ENCODE measurements around the gene KRTAP10-10. TPM values are rescaled to one million over a fixed set of nuclear protein-coding genes. Genes with fewer than 3 reads are reported as not detected.
"Not testable (repeated sequence)": the region's sequence is repeated elsewhere in the genome, so short reads cannot be mapped to it uniquely, and the experiment has no call there.

The KRTAP10-10 gene
- total RNA-seq, 2 donors from 2014 or later: not detected

DNA sequence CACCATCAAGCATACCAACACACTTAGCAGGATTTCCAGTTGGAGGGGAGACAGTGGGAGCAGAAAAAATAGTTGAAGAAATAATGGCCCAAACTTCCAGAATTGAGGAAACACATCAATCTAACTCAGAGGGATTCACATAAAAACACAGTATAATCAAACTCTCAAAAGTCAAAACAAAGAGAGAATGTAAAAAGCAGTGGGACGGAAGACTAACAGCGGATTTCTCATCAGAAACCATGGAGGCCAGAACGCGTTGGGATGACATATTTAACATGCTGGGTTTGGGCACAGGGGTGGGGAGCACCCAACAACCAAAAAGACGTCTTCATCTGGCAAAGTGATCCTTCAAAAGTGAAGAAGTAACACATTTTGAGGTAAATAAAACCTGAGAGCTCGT lies 17.3 kb upstream of the KRTAP10-10 start:
- Mint-ChIP-seq H3K27ac (peak overlapping the region; percentile 91), H3K9me3 (peaks cover 35 to 37% of the 10 kb centered on the region in 2 donors), H3K4me3 (no peak overlapping the region), H3K4me1 (ENCODE audit: low read depth) (peaks cover 26% of the 10 kb centered on the region), H3K36me3 (ENCODE audit: insufficient read depth in 2 of 2) (peaks cover 36 to 44% of the 10 kb centered on the region in 2 donors), H3K27me3 (ENCODE audit: low read depth) (no peaks in the 10 kb centered on the region)
- no peak for DNase-seq
- no peak for ATAC-seq (replicated peaks in 1 of 2)

DNA sequence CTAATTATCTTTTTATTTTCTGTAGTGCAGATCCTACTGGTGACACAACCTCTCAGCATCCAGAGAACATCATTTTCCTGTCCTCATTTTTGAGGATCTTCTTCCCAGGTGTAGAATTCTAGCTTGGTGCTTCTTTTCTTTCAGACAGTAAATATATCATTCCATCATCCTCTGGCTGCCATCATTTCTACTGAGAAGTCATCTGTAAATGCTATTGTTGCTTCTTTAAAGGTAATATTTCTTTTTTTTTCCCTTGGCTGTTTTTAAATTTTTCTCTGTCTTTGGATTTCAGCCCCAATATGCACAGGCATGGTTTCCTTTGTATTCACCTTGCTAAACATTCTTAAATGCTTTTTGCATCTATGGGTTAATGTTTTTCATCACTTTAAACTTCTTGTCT lies 13.6 kb upstream of the KRTAP10-10 start:
- Mint-ChIP-seq H3K36me3 (ENCODE audit: insufficient read depth in 2 of 2) (peaks cover 36 to 38% of the 10 kb centered on the region in 2 donors), H3K27me3 (ENCODE audit: low read depth) (no peaks in the 10 kb centered on the region), H3K27ac (no peak overlapping the region), H3K4me3 (no peak overlapping the region), H3K4me1 (ENCODE audit: low read depth) (peaks cover 9% of the 10 kb centered on the region), H3K9me3 (peaks cover 33 to 34% of the 10 kb centered on the region in 2 donors)
- DNase-seq (no peak), ATAC-seq (replicated peaks in 1 of 2) (no peak)

DNA sequence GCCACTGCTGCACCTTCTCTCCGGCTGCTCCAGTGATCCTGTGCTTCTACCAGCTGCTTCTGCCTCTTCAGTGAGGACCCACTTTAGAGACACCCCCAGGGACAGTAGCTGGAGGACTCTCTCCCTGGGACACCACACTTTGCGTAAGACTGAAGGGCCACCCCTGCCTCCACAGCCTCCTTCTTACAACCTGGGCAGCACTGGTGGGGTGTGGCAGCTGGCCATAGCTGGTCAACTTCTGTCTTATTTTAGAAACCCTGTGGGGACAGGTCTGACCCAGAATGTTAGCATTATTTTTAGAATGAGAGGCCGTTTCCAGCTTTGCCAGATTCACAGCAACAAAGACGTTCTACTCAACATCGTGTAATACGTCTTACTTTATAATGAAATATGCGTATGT lies 11.4 kb upstream of the KRTAP10-10 start:
- Mint-ChIP-seq H3K4me3 (no peak overlapping the region), H3K4me1 (ENCODE audit: low read depth) (no peaks in the 10 kb centered on the region), H3K27ac (no peak overlapping the region)

DNA sequence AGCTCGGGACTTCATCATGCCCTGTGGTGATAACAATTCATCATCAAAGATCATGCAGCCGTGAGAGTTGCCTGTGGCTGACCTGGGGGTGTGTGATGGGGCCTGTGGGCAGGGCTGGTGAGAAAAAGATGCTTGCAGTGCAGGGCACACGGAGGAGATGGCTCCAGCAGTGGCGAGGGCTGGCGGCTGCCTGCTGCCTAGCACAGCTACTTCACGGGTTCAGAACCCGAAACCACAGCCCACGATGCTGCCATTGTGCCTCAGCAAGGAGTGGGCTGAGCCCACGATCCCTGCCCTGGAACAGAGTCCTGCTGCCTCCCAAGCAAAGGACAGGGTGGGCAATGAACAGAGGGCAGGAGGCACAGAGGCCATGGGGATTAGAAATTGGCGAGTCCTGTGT lies 10.9 kb upstream of the KRTAP10-10 start:
- Mint-ChIP-seq H3K4me3 (no peak overlapping the region), H3K36me3 (ENCODE audit: insufficient read depth in 2 of 2) (peaks cover 28 to 31% of the 10 kb centered on the region in 2 donors), H3K9me3 (peaks cover 23 to 31% of the 10 kb centered on the region in 2 donors), H3K27ac (no peak overlapping the region), H3K4me1 (ENCODE audit: low read depth) (no peaks in the 10 kb centered on the region), H3K27me3 (ENCODE audit: low read depth) (no peaks in the 10 kb centered on the region)
- ATAC-seq (replicated peaks in 1 of 2): peak in 1 of 2 donors; percentile 26
- no peak for DNase-seq

More for the DNA sequence above, 11.4 kb upstream of the KRTAP10-10 start:
- no peaks in the 10 kb centered on the region for H3K27me3 Mint-ChIP-seq (ENCODE audit: low read depth)
- ATAC-seq (replicated peaks in 1 of 2) (no peak), DNase-seq (no peak)
- H3K9me3 Mint-ChIP-seq: peaks cover 20 to 27% of the 10 kb centered on the region in 2 donors
- peaks cover 27 to 28% of the 10 kb centered on the region in 2 donors for H3K36me3 Mint-ChIP-seq (ENCODE audit: insufficient read depth in 2 of 2)

DNA sequence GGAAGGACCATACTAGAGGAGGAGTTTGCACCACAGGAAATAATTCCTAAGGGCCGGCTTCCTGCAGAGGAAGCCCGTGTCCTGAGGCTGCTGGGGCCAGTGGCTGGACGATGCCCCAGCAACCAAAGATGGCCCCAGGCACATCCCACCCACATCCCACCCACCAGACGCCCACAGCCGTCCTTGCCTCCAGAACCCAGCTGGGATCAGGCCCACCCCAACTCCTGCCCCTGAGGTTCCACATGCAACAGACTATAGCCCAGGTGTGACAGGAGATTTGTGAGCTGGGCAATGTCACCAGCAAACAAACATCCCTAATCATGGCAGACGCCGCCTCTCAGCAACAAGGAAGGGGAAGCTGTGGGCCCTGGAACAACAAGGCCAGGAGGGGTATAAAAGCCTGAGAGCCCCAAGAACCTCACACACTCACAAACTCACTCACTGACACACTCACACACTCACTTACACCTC lies 10.4 kb upstream of the KRTAP10-10 start, which contains the start of gene KRTAP10-9:
Gene KRTAP10-9, plus strand, starts transcription at position 421 of the 471 bp plus-strand sequence. CDS start 79 bp downstream, outside the sequence.
- no peak within 1 kb of the TSS for H3K27ac Mint-ChIP-seq

DNA sequence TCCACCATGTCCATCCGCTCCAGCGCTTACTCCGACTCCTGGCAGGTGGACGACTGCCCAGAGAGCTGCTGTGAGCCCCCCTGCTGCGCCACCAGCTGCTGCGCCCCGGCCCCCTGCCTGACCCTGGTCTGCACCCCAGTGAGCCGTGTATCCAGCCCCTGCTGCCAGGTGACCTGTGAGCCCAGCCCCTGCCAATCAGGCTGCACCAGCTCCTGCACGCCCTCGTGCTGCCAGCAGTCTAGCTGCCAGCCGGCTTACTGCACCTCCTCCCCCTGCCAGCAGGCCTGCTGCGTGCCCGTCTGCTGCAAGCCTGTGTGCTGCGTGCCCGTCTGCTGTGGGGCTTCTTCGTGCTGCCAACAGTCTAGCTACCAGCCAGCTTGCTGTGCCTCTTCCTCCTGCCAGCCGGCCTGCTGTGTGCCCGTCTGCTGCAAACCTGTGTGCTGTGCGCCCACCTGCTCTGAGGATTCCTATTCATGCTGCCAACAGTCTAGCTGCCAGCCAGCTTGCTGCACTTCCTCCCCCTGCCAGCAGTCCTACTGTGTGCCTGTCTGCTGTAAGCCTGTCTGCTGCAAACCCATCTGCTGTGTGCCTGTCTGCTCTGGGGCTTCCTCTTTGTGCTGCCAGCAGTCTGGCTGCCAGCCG lies 9.9 kb upstream of the KRTAP10-10 start:
- DNase-seq; H3K27me3 Mint-ChIP-seq (ENCODE audit: low read depth); H3K4me1 Mint-ChIP-seq (ENCODE audit: low read depth); H3K4me3 Mint-ChIP-seq; ATAC-seq (replicated peaks in 1 of 2); H3K27ac Mint-ChIP-seq: not testable (repeated sequence)
- Mint-ChIP-seq H3K36me3 (ENCODE audit: insufficient read depth in 2 of 2) (peaks cover 34% of the 10 kb centered on the region in 2 donors), H3K9me3 (peaks cover 26 to 36% of the 10 kb centered on the region in 2 donors)

More for the DNA sequence above, 10.4 kb upstream of the KRTAP10-10 start, which contains the start of gene KRTAP10-9:
- H3K4me1 Mint-ChIP-seq (ENCODE audit: low read depth): no peaks in the 10 kb centered on the region
- no peak for DNase-seq
- peaks cover 25 to 34% of the 10 kb centered on the region in 2 donors for H3K9me3 Mint-ChIP-seq
- ATAC-seq (replicated peaks in 1 of 2): no peak
- H3K27me3 Mint-ChIP-seq (ENCODE audit: low read depth): no peaks in the 10 kb centered on the region
- no peak within 1 kb of the TSS for H3K4me3 Mint-ChIP-seq
- peaks cover 31 to 33% of the 10 kb centered on the region in 2 donors for H3K36me3 Mint-ChIP-seq (ENCODE audit: insufficient read depth in 2 of 2)

DNA sequence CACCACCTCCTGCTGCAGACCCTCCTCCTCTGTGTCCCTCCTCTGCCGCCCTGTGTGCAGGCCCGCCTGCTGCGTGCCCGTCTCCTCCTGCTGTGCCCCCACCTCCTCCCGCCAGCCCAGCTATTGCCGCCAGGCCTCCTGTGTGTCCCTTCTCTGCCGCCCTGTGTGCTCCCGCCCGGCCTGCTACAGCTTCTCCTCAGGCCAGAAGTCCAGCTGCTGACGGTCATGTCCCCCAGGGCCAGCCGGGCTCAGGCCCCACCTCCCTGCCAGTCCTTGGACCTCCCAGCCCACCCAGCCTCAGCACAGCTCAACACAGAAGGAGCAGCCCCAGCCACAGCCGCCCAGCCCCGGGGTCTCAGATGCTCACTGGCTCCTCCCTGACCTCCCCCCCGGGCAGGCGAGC lies 9.3 kb upstream of the KRTAP10-10 start:
- peaks cover 24 to 33% of the 10 kb centered on the region in 2 donors for H3K9me3 Mint-ChIP-seq
- DNase-seq; H3K27me3 Mint-ChIP-seq (ENCODE audit: low read depth); H3K4me1 Mint-ChIP-seq (ENCODE audit: low read depth); H3K4me3 Mint-ChIP-seq; ATAC-seq (replicated peaks in 1 of 2); H3K27ac Mint-ChIP-seq: not testable (repeated sequence)
- peaks cover 31 to 34% of the 10 kb centered on the region in 2 donors for H3K36me3 Mint-ChIP-seq (ENCODE audit: insufficient read depth in 2 of 2)

DNA sequence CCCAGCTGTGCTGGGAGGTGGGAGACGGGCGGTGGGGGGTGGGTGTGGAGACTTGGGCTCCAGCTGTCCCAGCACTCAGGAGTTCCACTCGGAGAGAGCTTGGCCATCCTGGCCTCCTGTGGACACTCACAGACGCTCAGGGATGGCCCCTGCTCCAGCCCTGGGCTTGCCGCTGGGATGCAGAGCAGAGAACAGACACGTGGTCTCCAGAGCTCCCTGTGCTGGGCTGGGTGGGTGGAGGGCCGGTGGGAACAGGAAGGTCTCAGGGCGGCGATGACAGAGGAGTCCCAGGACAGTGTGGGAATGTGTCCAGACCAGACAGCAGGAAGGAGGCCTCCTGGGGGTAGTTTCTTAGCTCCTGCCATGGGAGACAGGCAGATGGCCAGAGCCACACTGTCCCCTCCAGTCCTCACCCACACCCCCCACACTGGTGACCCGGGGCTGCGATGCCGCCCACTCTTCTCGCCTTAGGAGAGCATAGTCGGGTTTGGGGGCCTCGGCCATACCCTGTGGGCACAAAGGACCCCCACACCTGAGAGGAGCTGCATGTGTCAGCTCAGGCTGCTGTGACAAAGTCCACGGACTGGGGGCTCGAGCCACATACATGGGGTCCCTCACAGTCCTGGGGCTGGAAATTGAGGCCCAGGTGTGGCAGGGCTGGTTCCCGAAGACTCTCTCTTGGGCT lies 8.3 kb upstream of the KRTAP10-10 start:
- no peak overlapping the region for H3K27ac Mint-ChIP-seq
- no peak for DNase-seq
- ATAC-seq (replicated peaks in 1 of 2): no peak
- peaks cover 20 to 30% of the 10 kb centered on the region in 2 donors for H3K9me3 Mint-ChIP-seq
- no peaks in the 10 kb centered on the region for H3K27me3 Mint-ChIP-seq (ENCODE audit: low read depth)
- H3K36me3 Mint-ChIP-seq (ENCODE audit: insufficient read depth in 2 of 2): peaks cover 29 to 32% of the 10 kb centered on the region in 2 donors
- no peaks in the 10 kb centered on the region for H3K4me1 Mint-ChIP-seq (ENCODE audit: low read depth)
- no peak overlapping the region for H3K4me3 Mint-ChIP-seq

DNA sequence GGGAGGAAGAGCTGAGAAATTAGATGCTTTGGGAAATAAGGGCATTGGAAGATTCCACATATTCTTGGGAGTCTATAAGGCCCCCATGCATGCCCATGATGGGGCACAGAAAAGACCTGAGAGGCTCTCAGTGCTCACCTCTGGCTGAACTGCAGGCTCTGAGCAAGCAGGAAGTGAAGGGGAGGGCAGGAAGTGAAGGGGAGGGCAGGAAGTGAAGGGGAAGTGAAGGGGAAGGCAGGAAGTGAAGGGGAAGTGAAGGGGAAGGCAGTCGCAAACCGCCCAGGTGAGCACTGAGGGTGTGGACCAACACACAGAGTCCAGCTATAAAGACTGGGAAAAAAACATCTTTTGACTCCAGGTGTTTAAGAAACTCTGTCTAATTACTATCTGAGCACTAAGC lies 6.7 kb upstream of the KRTAP10-10 start:
- H3K27me3 Mint-ChIP-seq (ENCODE audit: low read depth): no peaks in the 10 kb centered on the region
- no peak overlapping the region for H3K4me3 Mint-ChIP-seq

DNA sequence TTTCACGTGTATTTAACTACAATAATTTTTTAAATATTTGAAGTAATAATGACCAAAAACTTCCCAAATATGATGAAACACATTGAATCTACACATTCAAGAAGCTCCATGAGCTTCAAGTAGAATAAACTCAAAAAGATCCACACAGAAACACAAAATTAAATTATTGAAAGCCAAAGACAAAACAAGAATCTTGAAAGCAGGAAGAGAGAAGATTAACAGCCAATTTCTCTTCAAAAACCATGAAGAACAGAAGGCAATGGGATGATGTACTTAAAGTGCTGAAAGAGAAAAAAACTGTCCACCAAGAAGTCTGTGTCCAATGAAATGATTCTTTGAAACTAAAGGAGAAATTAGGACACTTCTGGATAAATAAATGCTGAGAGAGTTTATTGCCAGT lies 5.1 kb upstream of the KRTAP10-10 start:
- H3K4me3 Mint-ChIP-seq: no peak overlapping the region
- ATAC-seq (replicated peaks in 1 of 2): no peak
- peaks cover 15 to 30% of the 10 kb centered on the region in 2 donors for H3K9me3 Mint-ChIP-seq
- no peaks in the 10 kb centered on the region for H3K4me1 Mint-ChIP-seq (ENCODE audit: low read depth)
- H3K27me3 Mint-ChIP-seq (ENCODE audit: low read depth): no peaks in the 10 kb centered on the region
- DNase-seq: no peak
- no peak overlapping the region for H3K27ac Mint-ChIP-seq
- peaks cover 23 to 24% of the 10 kb centered on the region in 2 donors for H3K36me3 Mint-ChIP-seq (ENCODE audit: insufficient read depth in 2 of 2)

More for the DNA sequence above, 6.7 kb upstream of the KRTAP10-10 start:
- peaks cover 15 to 30% of the 10 kb centered on the region in 2 donors for H3K9me3 Mint-ChIP-seq
- no peak for ATAC-seq (replicated peaks in 1 of 2)
- no peaks in the 10 kb centered on the region for H3K4me1 Mint-ChIP-seq (ENCODE audit: low read depth)
- DNase-seq: no peak
- peaks cover 23 to 24% of the 10 kb centered on the region in 2 donors for H3K36me3 Mint-ChIP-seq (ENCODE audit: insufficient read depth in 2 of 2)
- H3K27ac Mint-ChIP-seq: peak overlapping the region; percentile 49

DNA sequence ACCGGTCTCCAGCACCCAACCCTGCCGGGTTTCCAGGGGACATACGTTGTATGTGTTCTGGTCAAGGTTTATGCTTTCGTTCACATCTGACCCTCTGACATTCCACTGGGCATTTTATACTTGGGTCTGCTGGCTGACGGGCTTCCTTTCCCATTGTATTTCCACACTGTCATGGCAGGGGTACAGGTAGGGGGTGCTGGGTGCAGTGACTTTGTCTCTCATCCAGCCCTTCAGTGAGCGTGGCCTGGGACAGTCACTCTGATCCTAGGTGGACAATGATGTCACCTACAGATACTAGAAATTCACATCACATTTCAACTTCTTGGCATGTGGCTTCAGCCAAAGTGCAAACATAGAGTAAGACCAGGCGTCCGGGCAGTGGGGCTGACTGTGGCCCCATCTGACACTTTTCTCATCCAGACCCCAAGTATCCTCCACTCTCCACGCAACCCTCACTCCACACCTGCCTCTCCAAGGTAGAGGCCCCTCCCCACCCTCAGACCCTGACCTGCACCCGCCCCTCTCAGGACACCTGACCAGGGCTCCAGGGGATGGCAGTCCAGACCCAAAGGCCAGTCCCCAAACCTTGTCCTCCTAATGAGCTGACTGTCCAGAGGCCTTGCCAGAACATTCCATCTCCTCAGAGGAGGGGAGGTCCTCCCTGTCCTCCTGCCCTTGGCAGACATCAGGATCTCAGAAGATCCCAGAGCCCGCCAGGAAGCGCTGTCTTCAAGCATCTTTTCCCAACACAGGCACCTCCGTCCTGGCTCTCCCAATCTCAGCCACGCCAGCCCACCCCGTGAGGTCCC lies 743 bp upstream of the KRTAP10-10 start:
- Mint-ChIP-seq H3K27ac (no peak overlapping the region), H3K4me3 (no peak overlapping the region), H3K9me3 (peaks cover 13 to 22% of the 10 kb centered on the region in 2 donors), H3K36me3 (ENCODE audit: insufficient read depth in 2 of 2) (peaks cover 14 to 15% of the 10 kb centered on the region in 2 donors), H3K4me1 (ENCODE audit: low read depth) (no peaks in the 10 kb centered on the region), H3K27me3 (ENCODE audit: low read depth) (no peaks in the 10 kb centered on the region)
- DNase-seq: no peak
- ATAC-seq (replicated peaks in 1 of 2): no peak

DNA sequence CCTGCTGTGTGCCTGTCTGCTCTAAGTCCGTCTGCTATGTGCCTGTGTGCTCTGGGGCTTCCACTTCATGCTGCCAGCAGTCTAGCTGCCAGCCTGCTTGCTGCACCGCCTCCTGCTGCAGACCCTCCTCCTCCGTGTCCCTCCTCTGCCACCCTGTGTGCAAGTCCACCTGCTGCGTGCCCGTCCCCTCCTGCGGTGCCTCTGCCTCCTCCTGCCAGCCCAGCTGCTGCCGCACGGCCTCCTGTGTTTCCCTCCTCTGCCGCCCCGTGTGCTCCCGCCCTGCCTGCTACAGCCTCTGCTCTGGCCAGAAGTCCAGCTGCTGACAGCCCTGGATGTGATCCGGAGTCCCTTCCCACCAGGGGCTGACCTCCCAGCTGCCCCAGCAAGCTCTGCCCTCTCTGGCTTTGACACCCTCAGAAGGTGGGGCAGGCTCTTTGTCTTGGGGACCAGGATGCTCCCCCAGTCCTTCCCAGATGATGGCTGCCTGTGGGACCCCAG lies 744 bp downstream of the KRTAP10-10 start:
- peaks cover 11 to 17% of the 10 kb centered on the region in 2 donors for H3K9me3 Mint-ChIP-seq
- not testable (repeated sequence) for H3K4me1 Mint-ChIP-seq (ENCODE audit: low read depth); ATAC-seq (replicated peaks in 1 of 2); H3K27ac Mint-ChIP-seq; H3K27me3 Mint-ChIP-seq (ENCODE audit: low read depth); H3K4me3 Mint-ChIP-seq; DNase-seq
- peaks cover 9 to 12% of the 10 kb centered on the region in 2 donors for H3K36me3 Mint-ChIP-seq (ENCODE audit: insufficient read depth in 2 of 2)

Measured in activated T-cell treated with anti-CD3 and anti-CD28 coated beads, Interleukin-2, amount 50 U/mL, for 72 hours (primary cell).